HepG2 (cell line): Measurements from ENCODE around the gene SNHG17. TPM values are rescaled to one million over a fixed set of nuclear protein-coding genes. Genes with fewer than 3 reads are reported as not detected.
"Not testable (repeated sequence)": the region's sequence is repeated elsewhere in the genome, so short reads cannot be mapped to it uniquely, and the experiment has no call there.

Source experiments
- ATAC-seq: fragments of 200-7000 bp; cut with Tn5 transposase; 3 replicates; pipeline ENCODE4 v1.9.1; 2020; ENCODE audit warnings: mild to moderate bottlenecking, moderate library complexity
- BruUV-seq: library from RNA; stranded (reverse); fragments of 400-500 nt; replicated peaks from 2 replicates; lab custom pipeline; 2021; lab: Mats Ljungman, UMichigan
- CTCF ChIA-PET: fragments of 300-600 bp; formaldehyde crosslinking; extraction: SDS; loops from one replicate; lab custom pipeline; 2021; ENCODE audit warnings: low total read pairs, inconsistent platforms, low intra/inter-chr PET ratio; lab: Yijun Ruan, JAX
- POLR2A ChIA-PET: fragments of 350-600 bp; sonication (Branson Sonifier 250); formaldehyde crosslinking; loops from one replicate; lab custom pipeline; 2020; ENCODE audit warnings: antibody characterized with exemption, inconsistent platforms; lab: Yijun Ruan, JAX
- DNase-seq: peaks from one replicate; pipeline ENCODE4 v3.0.0-alpha.2; 2015; ENCODE audit warnings: low spot score
- FAIRE-seq: peaks from 3 replicates; lab custom pipeline; 2011; peaks lifted over from hg19 to GRCh38; lab: Jason Lieb, UNC
- H2AFZ ChIP-seq: one replicate; pipeline ENCODE4 v1.6.1; 2011; ENCODE audit warnings: low read length, inconsistent platforms
- H3K27ac ChIP-seq: fragments of 300-600 bp; 3 replicates; pipeline ENCODE4 v1.8.0; 2011; ENCODE audit warnings: mixed run types, mild to moderate bottlenecking, mixed read lengths, low read length, inconsistent platforms; ENCODE audit not compliant: insufficient read depth; ENCODE audit errors: extremely low read length
- H3K27me3 ChIP-seq, 2 experiments: fragments of 200-600 bp in 1 of 2; 2 replicates in 1 of 2; 3 replicates in 1 of 2; pipeline versions ENCODE4 v1.6.0 to v1.8.0; 2011; ENCODE audit warnings: low read length in 2 of 2, mild to moderate bottlenecking in 2 of 2, moderate library complexity in 2 of 2, inconsistent platforms in 1 of 2; ENCODE audit not compliant: insufficient read depth in 2 of 2, control insufficient read depth in 1 of 2
- H3K36me3 ChIP-seq, 2 experiments: fragments of 200-600 bp in 1 of 2; replicated peaks in 1 of 2; 2 replicates in 1 of 2; 3 replicates in 1 of 2; pipeline versions ENCODE4 v1.5.1 to v1.8.0; 2011; ENCODE audit warnings: low read length in 2 of 2, inconsistent platforms in 1 of 2; ENCODE audit not compliant: insufficient read depth in 2 of 2, control insufficient read depth in 1 of 2
- H3K4me1 ChIP-seq: 2 replicates; pipeline ENCODE4 v1.5.1; 2012; ENCODE audit warnings: low read length, inconsistent platforms; ENCODE audit not compliant: insufficient read depth
- H3K4me2 ChIP-seq: 2 replicates; pipeline ENCODE4 v1.6.0; 2011; ENCODE audit warnings: low read depth, low read length, inconsistent platforms
- H3K4me3 ChIP-seq, 3 experiments: fragments of 200-600 bp in 1 of 3; sonication (generic), shearing (Covaris generic) in 1 of 3; replicated peaks in 1 of 3; 2 replicates each; pipeline ENCODE4 v1.5.1; 2011 to 2016; ENCODE audit warnings: low read length in 3 of 3, inconsistent platforms in 2 of 3, low read depth in 2 of 3, mild to moderate bottlenecking in 2 of 3, control low read depth in 1 of 3, mixed read lengths in 1 of 3; ENCODE audit not compliant: insufficient read depth in 1 of 3
- H3K79me2 ChIP-seq: one replicate; pipeline ENCODE4 v1.6.1; 2011; ENCODE audit warnings: low read length, inconsistent platforms; ENCODE audit not compliant: insufficient read depth
- H3K9ac ChIP-seq: 2 replicates; pipeline ENCODE4 v1.6.0; 2011; ENCODE audit warnings: mild to moderate bottlenecking, low read depth, low read length, inconsistent platforms; ENCODE audit not compliant: insufficient read depth
- H3K9me3 ChIP-seq: 2 replicates; pipeline ENCODE4 v1.5.1; 2012; ENCODE audit warnings: mild to moderate bottlenecking, low read length
- H4K20me1 ChIP-seq: 2 replicates; pipeline ENCODE4 v1.6.0; 2011; ENCODE audit warnings: inconsistent platforms, mild to moderate bottlenecking, low read length, moderate library complexity; ENCODE audit not compliant: insufficient read depth
- WGBS: methylation state at CpG from one replicate; pipeline ENCODE4 v1.1.6; 2017; ENCODE audit warnings: low lambda C conversion rate; 5-methylcytosine and 5-hydroxymethylcytosine counted together
- in situ Hi-C: cut with HindIII; loops from 2 replicates; pipeline ENCODE4 v1.10.0; 2017; ENCODE audit warnings: low pct_unique_long_range_greater_than_20kb; ENCODE audit not compliant: extremely low pct_ligation_motif_present
- intact Hi-C: fragments of 100-400 bp; cut with micrococcal nuclease; formaldehyde crosslinking; loops from one replicate; pipeline ENCODE4 v1.10.0; 2022; ENCODE audit not compliant: unreplicated experiment
- polyA plus RNA-seq, 8 experiments: library from polyadenylated mRNA; depleted of rRNA in 3 of 8; stranded (reverse) in 7 of 8; unstranded in 1 of 8; fragments of >200 nt; fragmentation: Illumina TruSeq in 4 of 8; extraction: Trizol in 4 of 8; gene quantifications; 2 replicates each; pipeline versions ENCODE4 v1.2.1 to v1.2.3, GENCODE V29; 2011 to 2016; ENCODE audit warnings: low read depth in 4 of 8, missing spikeins in 1 of 8, mixed read lengths in 1 of 8; ENCODE audit not compliant: insufficient read depth in 1 of 8
- total RNA-seq, 5 experiments: library from RNA; depleted of rRNA; stranded (reverse); fragments of >200 nt; fragmentation: Illumina TruSeq; extraction: Trizol; gene quantifications; 2 replicates each; pipeline ENCODE4 v1.2.3, GENCODE V29; 2016; ENCODE audit warnings: low read depth in 1 of 5

The SNHG17 gene
- total and polyA plus RNA-seq, 2 of the 13 experiments (the other 11 are each of a cell fraction or from before 2014, with no cell fraction given), result 26.2 to 41.2 TPM

- H3K27ac ChIP-seq, H2AFZ ChIP-seq, BruUV-seq, H3K4me2 ChIP-seq, H3K4me3 ChIP-seq, H3K36me3 ChIP-seq, H3K79me2 ChIP-seq, DNase-seq, ATAC-seq, H3K9ac ChIP-seq, POLR2A ChIA-PET, FAIRE-seq, in situ Hi-C loops, H3K27me3 ChIP-seq, CTCF ChIA-PET, H4K20me1 ChIP-seq, H3K9me3 ChIP-seq: not testable (repeated sequence)
- intact Hi-C loops, result loop anchor here (5.0 kb wide), 1 partner anchor 184 kb away; no protein-coding TSS in a partner anchor
- H3K4me1 ChIP-seq, result peaks cover 11% of the 10 kb centered on the region
- WGBS, result 73% methylated on average over 5 of the region's 30 CpGs
Measured at GRCh38 chr20:38461569-38461968, 26.4 kb upstream of the SNHG17 start.

- POLR2A ChIA-PET, FAIRE-seq: not testable (repeated sequence)
Measured at GRCh38 chr20:38461167-38461566, 26.0 kb upstream of the SNHG17 start.

GRCh38 chr20:38460631-38461030 lies 25.5 kb upstream of the SNHG17 start:
- CTCF ChIA-PET, DNase-seq, BruUV-seq, in situ Hi-C loops, H2AFZ ChIP-seq, H3K36me3 ChIP-seq, H3K27me3 ChIP-seq, H4K20me1 ChIP-seq, H3K9me3 ChIP-seq, H3K79me2 ChIP-seq, H3K9ac ChIP-seq, FAIRE-seq: not testable (repeated sequence)
- Histone ChIP-seq H3K27ac (peak overlapping the region; percentile 7), H3K4me1 (peaks cover 11% of the 10 kb centered on the region), H3K4me3 (0 out of 6 replicates have a peak overlapping the region, but pooled peaks of 1 of the 3 experiments have one; percentile 3), H3K4me2 (peak overlapping the region; percentile 46)
- POLR2A ChIA-PET, result interaction anchor here (0.9 to 1.2 kb wide), 2 partner anchors 12 to 25 kb away, joined by 5 to 6 read pairs; partner anchors contain the start of genes RALGAPB and SNHG17
- peak; percentile 47 for ATAC-seq
- intact Hi-C loops, result loop anchor here (1.0 to 5.0 kb wide), 2 partner anchors 14 to 183 kb away; no protein-coding TSS in a partner anchor
- 0% methylated on average over 1 of the region's 2 CpGs for WGBS

More at GRCh38 chr20:38461167-38461566, 26.0 kb upstream of the SNHG17 start:
- H3K4me3 ChIP-seq, H3K9me3 ChIP-seq, H3K9ac ChIP-seq, H3K27ac ChIP-seq, in situ Hi-C loops, H3K27me3 ChIP-seq, H3K36me3 ChIP-seq, DNase-seq, BruUV-seq, H2AFZ ChIP-seq, ATAC-seq, H3K4me2 ChIP-seq, H3K79me2 ChIP-seq, H4K20me1 ChIP-seq, CTCF ChIA-PET: not testable (repeated sequence)
- H3K4me1 ChIP-seq, result peaks cover 11% of the 10 kb centered on the region
- 23% methylated on average over 12 of the region's 33 CpGs for WGBS
- intact Hi-C loops, result loop anchor here (5.0 kb wide), 1 partner anchor 184 kb away; no protein-coding TSS in a partner anchor
